Natural killer cell (primary cell): Measurements from ENCODE around the gene NR1D1. TPM values are rescaled to one million over a fixed set of nuclear protein-coding genes. Genes with fewer than 3 reads are reported as not detected.

Experiments
- ATAC-seq, 3 donors: fragments of 150-1000 bp in 2 of 3; fragments of 200-7000 bp in 1 of 3; cut with Tn5 transposase; 1 replicate in 1 of 3; 2 replicates in 2 of 3; pipeline ENCODE4 v1.10.0; 2021; ENCODE audit warnings: mild to moderate bottlenecking in 2 of 3, moderate library complexity in 2 of 3
- DNase-seq, 2 donors: peaks; one replicate each; pipeline versions ENCODE4 v3.0.0 to v3.0.0-alpha.2; 2013 to 2021; ENCODE audit warnings: mixed read lengths in 1 of 2
- H3K27ac ChIP-seq: one replicate; pipeline ENCODE4 v1.5.1; 2013; ENCODE audit warnings: mild to moderate bottlenecking, low read length
- H3K27me3 ChIP-seq: one replicate; pipeline ENCODE4 v1.6.1; 2013; ENCODE audit warnings: low read length; ENCODE audit not compliant: control insufficient read depth, insufficient read depth
- H3K36me3 ChIP-seq: one replicate; pipeline ENCODE4 v1.6.1; 2013; ENCODE audit warnings: low read length; ENCODE audit not compliant: control insufficient read depth, insufficient read depth
- H3K4me1 ChIP-seq: one replicate; pipeline ENCODE4 v1.6.1; 2013; ENCODE audit warnings: low read length; ENCODE audit not compliant: control insufficient read depth, insufficient read depth
- H3K4me3 ChIP-seq: one replicate; pipeline ENCODE4 v1.5.1; 2013; ENCODE audit warnings: low read length
- H3K9me3 ChIP-seq: one replicate; pipeline ENCODE4 v1.6.1; 2013; ENCODE audit warnings: low read length; ENCODE audit not compliant: control insufficient read depth, insufficient read depth
- H3K27ac Mint-ChIP-seq, 2 donors: one replicate each; pipeline ENCODE4 v1.8.0; 2022; ENCODE audit warnings: mild to moderate bottlenecking in 2 of 2, mixed read lengths in 2 of 2, moderate library complexity in 1 of 2
- H3K27me3 Mint-ChIP-seq, 2 donors: one replicate each; pipeline ENCODE4 v1.8.0; 2022; ENCODE audit warnings: low read depth in 2 of 2, mixed read lengths in 2 of 2
- H3K36me3 Mint-ChIP-seq: one replicate; pipeline ENCODE4 v1.8.0; 2022; ENCODE audit warnings: mixed read lengths
- H3K4me1 Mint-ChIP-seq, 2 donors: one replicate each; pipeline ENCODE4 v1.8.0; 2022; ENCODE audit warnings: mixed read lengths in 2 of 2
- H3K4me3 Mint-ChIP-seq: one replicate; pipeline ENCODE4 v1.8.0; 2022; ENCODE audit warnings: mild to moderate bottlenecking, moderate library complexity, mixed read lengths
- H3K9me3 Mint-ChIP-seq, 2 donors: one replicate each; pipeline ENCODE4 v1.8.0; 2022; ENCODE audit warnings: mixed read lengths in 2 of 2
- CTCF ChIP-seq: fragments of 200-600 bp; IDR thresholded peaks from one replicate; pipeline ENCODE4 v1.8.0; 2022; ENCODE audit warnings: antibody characterized with exemption
- WGBS: methylation state at CpG from one replicate; pipeline ENCODE4 v1.1.7; 2013; ENCODE audit warnings: missing lambda C conversion rate; ENCODE audit not compliant: insufficient coverage; 5-methylcytosine and 5-hydroxymethylcytosine counted together
- intact Hi-C: fragments of 100-400 bp; cut with micrococcal nuclease; formaldehyde crosslinking; loops from one replicate; pipeline ENCODE4 v1.14.2; 2022
- total RNA-seq, 4 donors: library from RNA; stranded (reverse); fragments of 120-200 nt in 1 of 4; gene quantifications; one replicate each; pipeline versions ENCODE4 v1.2.3 to v1.2.4, GENCODE V29; 2013 to 2022

NR1D1 gene
- total RNA-seq, 3 donors from 2014 or later (not counting 1 experiment from before 2014, with no cell fraction given), result 8.8 to 10.1 (median 9.9) TPM

GRCh38 chr17:40063901-40064531, 36.4 kb downstream of the NR1D1 start:
- Histone ChIP-seq H3K36me3 (no peaks in the 10 kb centered on the region), H3K4me1 (peaks cover 58% of the 10 kb centered on the region), H3K27me3 (no peaks in the 10 kb centered on the region), H3K9me3 (no peaks in the 10 kb centered on the region), H3K4me3 (peak overlapping the region; percentile 79), H3K27ac (peak overlapping the region; percentile 31)
- Mint-ChIP-seq H3K4me1 (peaks cover 49 to 59% of the 10 kb centered on the region in 2 donors), H3K27ac (peak overlapping the region; percentile 47 to 77), H3K9me3 (no peaks in the 10 kb centered on the region), H3K4me3 (peak overlapping the region; percentile 87), H3K27me3 (no peaks in the 10 kb centered on the region), H3K36me3 (no peaks in the 10 kb centered on the region)
- ATAC-seq (no peak), DNase-seq (peak in 1 of 2 donors; percentile 43)
- WGBS, result 56% methylated on average over 10 of the region's 10 CpGs
- TF ChIP-seq CTCF, result no peak
- intact Hi-C loops, result loop anchor here (5.0 kb wide), 1 partner anchor 48 kb away; no protein-coding TSS in a partner anchor

GRCh38 chr17:40063187-40063771, 37.1 kb downstream of the NR1D1 start:
- no peaks in the 10 kb centered on the region for H3K27me3 Mint-ChIP-seq
- H3K9me3 Mint-ChIP-seq, result no peaks in the 10 kb centered on the region
- WGBS, result under 1% methylated on average over 42 of the region's 42 CpGs
- H3K36me3 Mint-ChIP-seq, result no peaks in the 10 kb centered on the region
- TF ChIP-seq CTCF, result no peak
- Histone ChIP-seq H3K27ac (peak overlapping the region; percentile 45), H3K4me1 (peaks cover 51% of the 10 kb centered on the region), H3K27me3 (no peaks in the 10 kb centered on the region), H3K36me3 (no peaks in the 10 kb centered on the region), H3K9me3 (no peaks in the 10 kb centered on the region), H3K4me3 (peak overlapping the region; percentile 79)
- peak; percentile 19 to 56 (median 27) for ATAC-seq
- peak overlapping the region in 1 of 2 donors; percentile 77 for H3K27ac Mint-ChIP-seq
- H3K4me1 Mint-ChIP-seq, result peaks cover 42 to 52% of the 10 kb centered on the region in 2 donors
- peak overlapping the region; percentile 87 for H3K4me3 Mint-ChIP-seq
- peak; percentile 28 to 58 for DNase-seq
- intact Hi-C loops, result loop anchor here (5.0 kb wide), 1 partner anchor 49 kb away; no protein-coding TSS in a partner anchor

- Mint-ChIP-seq H3K4me3 (peak within 1 kb of the TSS; percentile 92), H3K4me1 (peaks cover 35 to 46% of the 10 kb centered on the region in 2 donors), H3K9me3 (no peaks in the 10 kb centered on the region), H3K27me3 (no peaks in the 10 kb centered on the region), H3K27ac (peak within 1 kb of the TSS; percentile 69 to 81), H3K36me3 (no peaks in the 10 kb centered on the region)
- Histone ChIP-seq H3K4me1 (peaks cover 44% of the 10 kb centered on the region), H3K27me3 (no peaks in the 10 kb centered on the region), H3K36me3 (no peaks in the 10 kb centered on the region), H3K9me3 (no peaks in the 10 kb centered on the region), H3K4me3 (peak within 1 kb of the TSS; percentile 79), H3K27ac (peak within 1 kb of the TSS; percentile 45)
- no peak for TF ChIP-seq CTCF
- under 1% methylated on average over 82 of the region's 83 CpGs for WGBS
- intact Hi-C loops, result loop anchor here (1.0 to 5.0 kb wide), 2 partner anchors 50 to 106 kb away; no protein-coding TSS in a partner anchor
- DNase-seq (peak; percentile 69 to 86), ATAC-seq (peak; percentile 93 to 96 (median 95))
Observed at GRCh38 chr17:40062329-40063186, 37.8 kb downstream of the NR1D1 start, which contains the start of gene THRA. Gene THRA (plus strand): TSS chr17:40062965. CDS start chr17:40074489, 11,524 bp downstream.
